Measurements from ENCODE around the gene SUGP2.
"Not testable (repeated sequence)": the region's sequence is repeated elsewhere in the genome, so short reads cannot be mapped to it uniquely, and the experiment has no call there.

SUGP2 gene

DNA sequence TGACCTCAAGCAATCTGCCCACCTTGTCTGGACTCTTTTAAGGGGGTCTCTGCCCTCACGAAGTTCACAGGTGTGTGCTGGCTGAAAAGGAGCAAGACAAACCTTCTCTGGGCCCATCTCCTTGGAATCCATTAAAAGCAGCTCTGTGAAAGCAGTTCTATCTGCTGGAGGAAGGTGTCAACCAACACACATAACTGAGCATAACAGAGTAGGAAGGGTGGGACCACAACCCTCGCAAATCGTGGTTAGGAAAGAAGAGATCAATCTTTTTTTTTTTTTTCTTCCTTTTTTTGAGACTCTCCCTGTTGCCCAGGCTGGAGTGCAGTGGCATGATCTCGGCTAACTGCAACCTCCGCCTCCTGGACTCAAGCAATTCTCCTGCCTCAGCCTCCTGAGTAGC, 1.4 kb downstream of the SUGP2 start:
- no peak for DNase-seq

DNA sequence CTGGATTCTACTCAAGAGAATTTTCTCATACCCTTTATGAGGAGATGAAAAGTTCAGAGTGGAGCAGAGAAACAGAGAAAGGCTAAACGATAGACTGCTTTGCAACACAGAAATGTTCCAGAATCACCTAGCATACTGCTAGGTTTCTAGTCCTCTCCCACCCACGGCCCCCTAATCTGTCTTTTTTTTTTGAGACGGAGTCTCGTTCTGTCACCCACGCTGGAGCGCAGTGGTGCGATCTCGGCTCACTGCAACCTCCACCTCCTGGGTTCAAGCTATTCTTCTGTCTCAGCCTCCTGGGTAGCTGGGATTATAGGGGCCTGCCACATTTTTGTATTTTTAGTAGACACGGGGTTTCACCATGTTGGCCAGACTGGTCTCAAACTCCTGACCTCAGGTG, 4.8 kb downstream of the SUGP2 start:
- DNase-seq: no peak

DNA sequence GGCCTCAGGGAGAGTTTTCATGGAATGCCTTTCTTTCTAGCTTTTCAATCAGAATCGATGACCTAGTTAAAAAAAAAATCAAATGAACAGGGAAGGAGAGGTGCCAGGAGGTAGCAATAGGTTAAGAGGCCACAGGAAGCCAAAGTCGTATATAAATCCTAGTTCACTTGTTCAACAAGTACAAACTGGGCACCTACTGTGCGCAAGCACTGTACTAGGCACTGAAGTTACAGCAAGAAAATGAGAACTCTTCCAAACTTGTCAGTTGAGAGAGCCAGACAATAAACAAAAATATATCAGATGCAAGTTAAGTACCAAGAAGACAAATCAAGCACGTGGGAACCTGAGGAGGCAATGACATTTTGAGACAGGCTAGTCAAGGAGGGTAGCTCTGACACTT, 6.1 kb downstream of the SUGP2 start:
- DNase-seq: no peak

DNA sequence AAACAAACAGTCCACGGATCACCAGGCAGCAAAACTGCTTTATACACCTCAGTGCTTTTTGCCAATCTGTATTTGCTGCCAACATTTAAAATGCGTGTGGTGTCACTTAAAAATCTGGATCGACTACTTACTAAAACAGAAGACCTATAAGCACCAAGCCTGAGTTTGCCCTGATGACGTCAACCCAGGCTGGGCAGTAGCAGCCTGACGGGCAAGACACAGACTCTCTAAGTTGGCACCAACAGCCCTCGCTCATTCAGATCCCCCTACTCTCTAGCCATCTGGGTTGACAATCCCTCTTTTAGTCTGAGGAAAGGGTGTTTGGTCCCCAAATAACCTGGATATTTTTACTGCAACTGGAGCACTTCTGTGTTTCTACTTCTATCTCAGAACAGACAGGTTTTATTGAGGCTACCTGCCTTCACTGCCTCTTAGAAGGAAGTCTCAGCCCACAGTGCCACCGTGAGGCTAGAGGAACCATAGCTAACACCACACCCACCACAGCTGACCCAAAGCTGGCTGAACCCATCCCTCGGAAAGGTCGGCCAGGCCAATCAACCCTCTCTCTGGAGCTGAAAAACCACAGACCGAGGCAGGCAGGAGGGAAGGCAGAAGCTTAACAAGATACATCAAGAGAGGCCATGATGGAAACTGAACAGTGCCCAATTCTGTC, 6.9 kb downstream of the SUGP2 start:
- no peak for DNase-seq

DNA sequence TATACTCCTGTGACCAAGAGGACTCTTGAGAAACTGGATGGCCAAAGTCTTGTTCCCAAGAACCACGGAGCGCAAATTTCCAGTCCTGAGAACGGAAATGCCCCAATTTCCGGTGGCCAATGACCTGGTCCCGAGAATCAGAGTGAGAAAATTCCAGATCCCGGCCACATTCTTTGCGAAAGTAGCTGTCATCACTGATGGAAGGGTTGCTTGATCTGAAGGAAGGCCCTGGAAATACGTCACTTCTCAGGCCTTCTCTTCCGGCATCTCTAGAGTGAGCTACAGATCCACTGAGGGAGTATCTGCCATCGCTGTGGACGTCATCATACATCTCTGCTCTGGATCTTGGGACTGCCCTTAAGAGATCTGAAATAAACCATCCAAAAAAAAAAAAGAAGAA, 7.5 kb downstream of the SUGP2 start:
- DNase-seq: no peak

DNA sequence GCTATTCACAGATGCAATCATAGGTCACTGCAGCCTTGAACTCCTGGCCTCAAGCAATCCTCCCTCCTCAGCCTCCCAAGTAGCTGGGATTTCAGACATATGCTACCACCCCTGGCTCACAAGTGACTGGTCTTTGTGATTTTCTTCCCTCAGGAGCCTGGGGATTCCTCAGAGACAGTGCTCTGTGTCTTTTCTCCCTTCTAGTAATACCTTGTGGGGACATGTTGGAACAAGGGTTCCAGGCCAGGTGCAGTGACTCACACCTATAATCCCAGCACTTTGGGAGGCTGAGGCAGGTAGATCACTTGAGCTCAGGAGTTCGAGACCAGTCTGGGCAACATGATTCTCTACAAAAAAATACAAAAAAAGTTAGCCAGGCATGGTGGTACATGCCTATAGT, 9.9 kb downstream of the SUGP2 start:
- not testable (repeated sequence) for DNase-seq

DNA sequence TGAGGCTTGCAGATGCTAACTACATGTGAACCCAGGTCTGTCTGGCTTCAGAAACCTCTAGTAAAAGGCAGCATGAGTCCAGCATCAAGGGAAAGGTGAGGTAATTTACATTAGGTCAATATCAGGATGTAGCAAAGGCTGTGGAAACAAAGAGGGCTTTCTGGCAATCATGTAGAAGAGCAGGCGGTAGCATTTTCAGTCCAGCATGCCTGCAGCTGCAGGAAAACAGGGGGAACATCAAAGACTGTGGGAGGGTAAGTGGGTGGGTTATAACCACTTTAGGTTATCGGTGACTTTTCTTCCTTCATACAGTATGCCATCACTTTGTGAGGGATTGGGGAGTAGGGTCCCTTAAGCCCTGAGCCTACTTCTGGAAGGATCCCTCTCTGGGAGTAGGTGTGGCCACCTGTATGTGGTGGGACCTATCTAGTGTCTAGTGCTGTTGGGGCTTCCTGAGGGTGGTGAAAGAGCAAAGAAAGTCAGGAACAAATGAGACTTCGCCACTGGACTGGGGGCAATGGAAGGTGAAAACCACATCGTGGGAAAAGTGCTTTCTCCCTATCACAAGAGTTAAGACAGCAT, 10.8 kb downstream of the SUGP2 start:
- DNase-seq: no peak

DNA sequence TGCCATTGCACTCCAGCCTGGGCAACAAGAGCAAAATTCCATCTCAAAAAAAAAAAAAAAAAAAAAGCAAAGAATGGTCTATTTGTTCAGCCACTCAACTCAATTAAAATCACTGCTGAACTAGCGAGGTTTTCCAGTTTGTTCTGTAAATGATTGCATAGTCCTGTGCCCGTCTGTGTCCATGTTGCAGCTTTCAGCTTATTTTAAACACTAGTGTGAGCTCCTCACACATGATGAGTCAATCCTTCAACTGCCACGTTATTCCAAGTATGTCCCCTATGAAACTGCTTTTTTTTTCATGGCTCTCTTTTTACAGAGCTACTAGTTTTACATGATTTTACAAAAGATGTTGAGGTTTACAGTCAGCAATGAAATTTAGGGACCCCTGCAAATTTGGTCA, 12.2 kb downstream of the SUGP2 start:
- DNase-seq: no peak

DNA sequence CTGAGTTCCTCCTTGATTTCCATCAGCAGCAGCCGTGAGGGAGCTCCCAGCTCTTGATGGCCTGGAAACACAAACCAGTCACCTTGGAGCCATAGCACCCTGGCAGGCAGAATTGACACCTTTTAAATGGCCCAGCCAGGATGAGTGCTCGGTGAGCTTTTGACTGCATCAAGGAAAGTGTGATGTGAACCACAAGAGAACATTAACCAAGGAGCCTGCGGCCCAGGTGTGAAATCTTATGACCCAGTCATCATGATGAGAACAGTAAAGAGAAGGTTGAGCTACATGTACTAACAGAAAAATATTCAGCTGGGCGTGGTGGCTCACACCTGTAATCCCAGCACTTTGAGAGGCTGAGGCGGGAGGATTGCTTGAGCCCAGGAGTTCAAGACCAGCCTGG, 22.8 kb downstream of the SUGP2 start:
- no peak for DNase-seq

DNA sequence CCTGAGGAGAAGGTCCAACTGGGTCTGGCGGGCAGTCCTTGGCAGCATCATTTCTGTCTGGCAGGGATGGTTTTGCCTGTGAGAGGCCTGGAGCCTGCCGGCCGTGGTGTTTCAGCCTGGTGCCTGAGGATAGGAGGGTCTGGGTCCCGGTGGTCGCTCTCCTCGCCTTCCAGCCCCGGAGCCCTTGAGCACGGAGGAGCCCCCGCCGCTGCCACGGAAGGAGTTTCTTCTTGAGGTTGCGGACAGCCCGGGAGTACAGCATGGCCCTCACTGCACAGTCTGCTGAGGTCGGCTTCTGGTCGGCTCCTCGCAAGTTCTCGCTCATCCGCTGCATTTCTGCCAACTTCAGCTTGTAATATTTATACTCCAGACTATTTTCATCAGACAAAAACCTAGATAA, 23.4 kb downstream of the SUGP2 start:
- no peak for DNase-seq

DNA sequence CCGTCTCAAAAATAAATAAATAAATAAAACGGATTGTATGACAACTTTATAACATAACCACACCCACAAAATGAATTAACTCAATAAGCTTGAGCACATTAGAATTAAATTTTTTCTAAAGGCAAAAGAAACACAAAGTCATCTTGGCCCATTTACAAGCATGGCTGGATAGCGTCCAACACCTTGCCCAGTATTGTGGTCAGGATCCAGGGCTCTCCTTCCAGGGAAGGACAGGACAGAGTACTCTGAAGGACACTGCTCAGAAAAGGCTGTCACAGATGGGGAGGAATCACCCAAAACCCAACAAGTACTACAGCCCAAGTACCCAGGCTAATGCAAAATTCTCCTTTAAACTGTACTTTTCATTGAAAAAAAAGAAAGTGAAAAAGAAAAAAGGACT, 27.1 kb downstream of the SUGP2 start:
- no peak for DNase-seq

DNA sequence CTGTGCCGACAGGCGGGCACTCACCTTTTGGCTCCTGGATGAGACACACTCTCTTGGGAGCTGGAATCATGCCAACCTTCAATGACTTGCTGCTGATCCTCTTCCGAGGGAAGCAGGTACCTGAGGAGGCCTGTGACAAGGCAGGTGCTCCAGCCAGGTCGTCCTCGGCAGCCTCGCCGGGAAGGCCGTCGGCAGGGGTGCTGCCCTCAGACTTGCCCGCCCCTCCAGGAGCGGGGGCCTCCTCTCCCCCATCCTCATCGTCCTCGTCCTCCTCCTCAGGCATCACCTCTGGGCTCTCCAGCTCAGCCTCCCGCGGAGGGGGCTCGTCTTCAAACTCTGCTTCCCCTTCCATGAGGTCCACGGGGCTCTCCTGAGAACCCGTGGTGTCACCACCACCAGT, 29.2 kb downstream of the SUGP2 start:
- DNase-seq: no peak

DNA sequence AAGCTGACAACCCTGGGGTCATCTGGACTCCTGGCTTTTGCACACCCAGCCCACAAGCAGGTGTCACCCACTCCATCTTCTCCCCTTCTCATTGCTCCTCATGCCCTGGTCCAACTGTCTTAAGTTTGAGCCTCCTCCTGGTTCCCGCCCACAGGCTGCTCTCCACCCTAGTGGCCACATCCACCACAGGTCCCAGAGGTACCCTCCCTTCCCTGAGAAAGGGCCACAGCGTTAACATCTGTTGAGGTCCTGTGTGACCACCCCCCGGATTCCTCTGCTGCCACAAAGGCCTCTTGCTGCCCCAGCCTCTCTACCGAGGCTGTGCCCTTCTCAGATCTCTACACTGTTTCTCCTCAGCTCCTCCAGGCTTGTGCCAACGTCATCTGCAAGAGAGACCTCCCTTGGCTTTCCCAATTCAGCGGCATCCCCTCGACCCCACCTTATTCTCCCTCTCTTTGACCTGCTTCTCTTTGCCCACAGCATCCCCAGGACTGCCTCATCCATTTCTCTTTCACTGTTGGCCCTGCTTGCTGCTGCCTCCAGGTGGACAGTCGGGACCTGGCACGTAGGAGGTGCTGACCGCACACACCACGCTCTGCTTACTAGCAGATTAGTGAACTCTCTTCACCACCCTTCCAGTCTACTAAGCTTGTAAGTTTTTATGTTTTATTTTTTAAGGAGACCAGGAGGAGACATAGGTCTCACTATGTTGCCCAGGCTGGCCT, 33.3 kb downstream of the SUGP2 start:
- DNase-seq: no peak

DNA sequence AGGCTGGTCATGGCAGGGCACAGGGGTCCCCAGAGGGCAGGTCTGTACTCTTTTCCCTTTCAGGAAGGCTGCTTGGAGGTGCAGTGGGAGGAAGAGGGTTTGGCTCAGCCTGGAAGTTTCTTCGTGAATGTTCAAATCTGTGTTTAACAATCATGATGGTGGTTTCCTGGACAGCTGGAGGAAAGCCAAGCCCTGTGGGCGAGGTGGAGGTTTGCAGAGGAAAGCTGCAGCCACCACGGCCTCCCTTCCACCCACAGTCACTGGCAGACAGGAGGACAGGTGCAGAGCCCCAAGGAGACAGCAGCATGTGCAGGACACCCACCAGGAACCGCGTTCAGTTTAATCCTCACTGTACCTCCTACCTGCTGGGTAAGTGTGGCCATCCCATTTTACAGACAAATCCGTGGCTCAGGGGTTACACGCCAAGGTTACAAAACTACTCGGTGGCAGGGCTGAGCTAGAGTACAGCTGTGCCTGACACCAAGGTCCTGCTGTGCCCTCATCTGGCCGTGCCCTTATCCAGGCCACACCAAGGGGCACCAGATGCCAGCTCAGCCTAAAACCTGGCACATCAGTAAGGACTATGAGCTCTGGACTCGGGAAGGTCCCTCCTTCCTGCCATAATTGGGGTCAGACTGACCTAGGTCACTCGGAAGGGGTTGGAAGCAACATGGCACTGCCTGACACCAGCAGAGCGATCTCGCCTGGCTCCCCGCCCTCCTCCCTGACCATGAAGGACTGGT, 34.1 kb downstream of the SUGP2 start:
- DNase-seq: no peak

DNA sequence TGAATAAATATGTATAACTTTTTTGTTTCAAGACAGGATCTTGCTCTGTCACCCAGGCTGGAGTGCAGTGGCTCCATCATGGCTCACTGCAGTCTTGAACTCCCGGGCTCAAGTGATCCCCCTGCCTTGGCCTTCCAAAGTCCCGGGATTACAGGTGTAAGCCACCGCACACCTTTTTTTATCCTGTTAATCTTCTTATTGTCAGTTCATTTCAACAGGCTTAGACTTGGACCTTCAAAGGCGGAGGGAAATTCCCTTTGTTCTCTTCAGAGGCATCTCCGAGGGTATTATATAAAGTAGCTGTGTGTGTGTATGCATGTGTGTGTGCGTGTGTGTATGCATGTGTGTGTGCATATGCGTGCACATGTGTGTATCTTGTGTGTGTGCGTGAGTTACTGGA, 35.0 kb downstream of the SUGP2 start:
- no peak for DNase-seq

DNA sequence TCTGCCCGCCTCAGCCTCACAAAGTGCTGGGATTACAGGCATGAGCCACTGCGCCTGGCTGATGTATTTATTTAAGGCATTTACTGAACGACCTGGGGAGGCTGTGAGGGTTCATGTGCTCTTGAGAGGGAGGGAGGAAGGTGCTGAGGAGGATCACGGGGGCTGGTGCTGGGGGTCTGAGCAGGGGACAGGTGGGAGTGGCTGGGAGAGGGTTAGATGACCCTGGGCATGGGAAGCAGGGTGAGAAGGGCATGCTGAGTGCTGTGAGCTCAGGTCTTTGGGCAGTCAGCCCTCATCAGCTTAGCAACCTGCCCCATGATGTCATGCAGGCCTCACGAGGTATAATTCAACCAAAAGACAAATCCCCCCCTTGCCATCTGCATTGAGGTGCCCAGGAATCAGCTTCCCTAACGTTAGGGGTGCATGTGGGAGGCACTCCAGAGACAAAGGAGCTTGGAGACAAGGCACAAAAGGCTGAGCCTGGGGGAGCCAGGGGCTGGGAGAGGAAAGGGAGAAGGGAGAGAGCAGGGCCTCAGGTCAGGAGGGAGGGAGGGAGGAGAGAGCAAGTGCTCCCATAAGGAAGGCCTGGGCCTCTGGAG, 36.4 kb downstream of the SUGP2 start:
- DNase-seq: no peak

DNA sequence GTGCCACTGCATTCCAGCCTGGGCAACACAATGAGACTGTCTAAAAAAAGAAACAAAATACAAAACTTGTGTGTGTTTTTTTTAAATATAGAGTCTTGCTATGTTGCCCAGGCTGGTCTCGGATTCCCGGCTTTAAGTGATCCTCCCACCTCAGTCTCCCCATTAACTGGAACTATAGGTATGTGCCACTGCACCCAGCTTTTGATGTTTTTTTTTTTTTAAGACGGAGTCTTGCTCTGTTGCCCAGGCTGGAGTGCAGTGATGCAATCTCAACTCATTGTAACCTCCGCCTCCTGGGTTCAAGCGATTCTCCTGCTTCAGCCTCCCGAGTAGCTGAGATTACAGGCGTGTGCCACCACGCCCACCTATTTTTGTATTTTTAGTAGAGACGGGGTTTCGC, 37.0 kb downstream of the SUGP2 start:
- DNase-seq: no peak

DNA sequence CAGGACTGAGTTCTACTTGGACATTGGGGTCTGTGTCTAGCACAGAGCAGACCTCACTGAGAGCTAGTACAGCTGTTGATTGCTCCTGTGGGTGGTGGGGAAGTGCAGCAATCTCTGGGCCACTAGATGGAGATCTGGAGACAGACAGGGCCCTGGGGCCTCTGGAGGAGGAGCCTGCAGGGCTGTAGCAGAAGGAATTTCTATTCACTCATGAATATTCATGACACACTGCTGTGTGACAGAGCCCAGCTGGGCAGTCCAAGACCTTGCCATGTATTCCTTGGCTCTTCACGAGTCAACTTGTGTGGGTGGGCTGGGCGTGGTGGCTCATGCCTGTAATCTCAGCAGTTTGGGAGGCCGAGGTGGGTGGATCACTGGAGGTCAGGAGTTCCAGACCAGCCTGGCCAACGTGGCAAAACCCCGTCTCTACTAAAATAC, 37.5 kb downstream of the SUGP2 start:
- peak; percentile 42 for DNase-seq

DNA sequence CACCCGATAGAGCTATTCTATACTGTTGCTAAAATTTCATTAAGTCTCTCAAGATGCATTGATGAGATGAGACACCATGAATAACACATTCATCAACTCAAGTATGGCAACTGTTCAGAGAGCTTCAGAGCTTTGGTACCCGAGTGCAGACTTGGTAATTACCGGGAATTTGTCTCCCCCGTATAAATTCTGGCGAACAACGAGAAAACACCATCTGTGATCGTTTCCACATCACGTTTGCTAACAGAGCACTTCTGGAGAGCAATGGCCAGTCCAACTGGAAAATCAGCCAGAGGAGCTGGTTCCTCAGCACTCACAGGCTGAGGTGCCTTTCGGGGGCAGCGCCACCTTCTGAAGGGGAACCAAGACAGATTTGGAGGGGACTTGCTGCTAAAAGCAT, 40.2 kb downstream of the SUGP2 start:
- peak; percentile 65 for DNase-seq

DNA sequence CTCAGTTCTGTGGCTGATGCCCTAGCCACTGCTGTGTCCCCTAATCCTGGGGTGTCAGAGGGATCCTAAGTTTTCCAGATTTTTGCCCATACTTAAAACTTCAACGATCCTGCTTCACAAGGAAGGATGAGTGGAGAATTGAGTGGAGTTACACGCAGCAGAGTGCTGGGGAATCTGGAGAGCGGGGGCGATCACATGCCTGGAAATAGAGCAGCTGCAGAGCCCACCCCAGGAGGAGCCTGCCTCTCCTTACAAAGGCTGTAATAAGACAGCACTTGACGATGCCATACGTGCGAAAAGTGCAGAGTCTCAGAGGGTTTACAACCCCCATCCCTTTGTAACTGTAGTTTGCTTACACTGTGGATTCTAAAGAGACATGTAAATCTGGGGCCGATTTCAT, 40.6 kb downstream of the SUGP2 start:
- DNase-seq: peak; percentile 65

DNA sequence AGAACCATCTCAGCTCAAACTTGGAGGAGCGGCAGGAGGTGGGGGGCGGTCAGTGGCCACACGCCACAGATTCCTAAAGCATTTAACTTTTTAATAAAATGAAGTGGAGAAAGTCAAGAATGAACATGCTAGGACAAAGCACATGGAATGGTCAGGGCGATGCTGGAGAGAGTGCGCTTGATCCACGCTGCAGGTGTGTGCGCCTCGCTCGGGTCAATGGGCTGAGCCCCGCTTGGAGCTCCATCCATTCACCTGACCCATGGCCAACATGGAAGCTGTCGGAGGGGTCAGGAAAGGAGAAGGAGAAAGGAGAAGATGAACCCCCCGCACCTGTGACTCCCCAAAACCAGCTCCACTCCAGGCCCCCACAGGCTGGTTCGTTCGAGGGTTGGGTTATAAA, 41.8 kb downstream of the SUGP2 start:
- no peak for DNase-seq

DNA sequence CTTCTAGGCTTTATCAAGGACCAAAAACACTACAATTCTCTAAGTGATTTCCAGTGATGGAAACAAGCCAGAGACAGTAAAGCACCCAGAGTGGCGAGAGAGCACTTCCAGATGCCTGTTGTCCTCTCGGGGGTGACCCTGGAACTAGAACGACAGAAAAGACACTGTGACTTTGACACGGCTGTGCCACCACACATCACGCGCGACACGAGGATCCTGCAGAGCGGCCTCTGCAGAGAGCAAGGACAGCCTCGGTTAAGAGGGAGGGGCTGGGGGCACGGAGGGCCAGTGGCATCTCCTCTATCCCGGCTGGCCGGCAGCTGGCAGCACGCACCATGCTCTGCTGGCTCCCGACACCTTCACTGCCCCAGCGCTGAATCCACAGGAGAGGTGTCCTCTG, 42.3 kb downstream of the SUGP2 start:
- DNase-seq: no peak

DNA sequence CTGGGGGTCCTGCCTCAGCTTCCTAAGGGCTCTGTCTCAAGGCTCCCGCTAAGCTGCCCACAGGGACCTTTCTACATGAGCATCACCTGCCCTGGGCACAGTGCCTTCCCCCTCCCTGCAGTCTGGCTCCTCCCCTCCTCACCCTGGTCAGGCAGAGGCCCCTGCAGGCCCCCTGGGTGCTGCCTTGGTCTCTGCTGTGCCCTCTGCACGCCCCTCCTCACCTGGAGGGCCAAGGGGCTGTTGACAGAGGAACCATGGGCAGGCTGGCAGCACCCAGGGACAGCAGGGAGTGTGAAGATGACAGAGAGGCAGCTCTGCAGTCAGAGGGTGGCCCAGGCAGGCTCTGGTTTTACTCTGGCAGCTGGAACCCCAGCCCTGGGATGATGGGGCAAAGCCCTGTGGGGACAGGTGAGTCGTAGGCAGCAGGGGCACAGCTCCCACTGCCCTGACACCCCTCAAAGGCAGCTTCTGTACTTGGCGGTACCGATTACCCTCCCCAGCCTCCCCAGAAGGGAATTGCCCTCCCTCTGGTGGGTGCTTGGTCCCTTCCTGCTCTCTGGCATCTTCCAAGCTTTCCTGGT, 43.1 kb downstream of the SUGP2 start:
- no peak for DNase-seq
